Stimulated activated CD8-positive, alpha-beta memory T cell treated with anti-CD3 and anti-CD28 coated beads, Interleukin-7, amount 100 ng/mL, for 48 hours (primary cell): ENCODE results near the gene ABHD2.

Experiments
- DNase-seq, 2 donors: peaks; one replicate each; pipeline ENCODE4 v3.0.0-alpha.2; 2020; ENCODE audit warnings: low read depth in 1 of 2; ENCODE audit errors: extremely low read depth in 1 of 2

The ABHD2 gene

GRCh38 chr15:89096664-89097063, 8.4 kb downstream of the ABHD2 start:
- no peak for DNase-seq

- no peak for DNase-seq
Observed at GRCh38 chr15:89097313-89097712, 9.1 kb downstream of the ABHD2 start.

- no peak for DNase-seq
Observed at GRCh38 chr15:89098281-89098680, 10.0 kb downstream of the ABHD2 start.

GRCh38 chr15:89099968-89100367, 11.7 kb downstream of the ABHD2 start:
- no peak for DNase-seq

- no peak for DNase-seq
Observed at GRCh38 chr15:89101302-89102193, 13.3 kb downstream of the ABHD2 start.

DNA sequence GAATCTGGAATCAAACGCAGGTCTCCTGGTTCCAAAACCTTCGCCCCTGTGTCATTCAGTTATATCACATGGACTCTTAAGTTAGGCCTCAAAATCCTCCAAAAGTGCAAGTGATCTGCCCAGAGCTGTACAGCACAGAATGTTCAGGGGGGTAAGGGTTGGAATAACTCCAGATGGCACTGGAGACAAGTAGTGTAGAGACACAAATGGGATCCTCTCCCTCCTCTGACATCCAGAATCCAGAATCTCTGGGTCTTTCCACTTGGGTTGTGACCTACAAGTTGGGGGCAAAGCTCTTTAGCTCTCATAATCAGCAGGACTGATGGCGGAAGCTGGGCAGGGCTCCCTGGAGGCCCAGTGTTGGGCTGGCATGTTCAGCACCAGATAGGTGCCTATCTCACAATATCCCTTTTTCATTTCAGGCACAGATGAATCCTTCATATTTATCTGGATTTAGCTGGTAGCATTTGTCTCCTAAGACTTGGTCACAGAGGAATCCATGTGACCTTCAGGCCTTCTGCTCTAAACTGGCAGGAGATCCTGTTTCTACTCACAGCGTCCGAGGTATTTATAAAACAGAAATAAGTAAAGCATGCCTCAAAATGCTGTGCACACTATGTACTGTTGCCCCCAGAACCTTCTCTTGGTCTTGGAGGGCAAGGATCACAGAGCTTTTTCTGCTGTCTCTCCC, 15.4 kb downstream of the ABHD2 start:
- no peak for DNase-seq

- DNase-seq = no peak
Observed at GRCh38 chr15:89104172-89104564, 15.9 kb downstream of the ABHD2 start.

DNA sequence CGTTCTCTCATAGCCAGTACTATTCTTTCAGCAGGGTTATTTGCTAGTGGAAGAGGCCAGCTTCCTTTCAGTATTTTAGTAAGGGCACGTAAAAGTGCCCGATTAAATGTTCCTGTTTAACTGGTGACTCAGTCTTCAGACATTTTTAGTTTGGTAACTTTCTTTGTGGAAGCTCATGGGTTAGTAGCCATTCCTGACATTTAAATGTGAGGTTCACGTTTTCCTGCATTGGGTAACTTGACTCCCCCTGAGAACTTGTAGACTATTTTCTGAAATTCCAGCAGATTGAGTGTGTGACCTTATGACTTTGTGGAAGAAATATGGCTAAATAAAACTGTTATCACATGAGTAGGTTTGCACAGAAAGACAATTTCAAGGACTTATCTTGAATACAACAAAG, 16.9 kb downstream of the ABHD2 start:
- no peak for DNase-seq

GRCh38 chr15:89106200-89106599, 17.9 kb downstream of the ABHD2 start:
- DNase-seq = no peak

DNA sequence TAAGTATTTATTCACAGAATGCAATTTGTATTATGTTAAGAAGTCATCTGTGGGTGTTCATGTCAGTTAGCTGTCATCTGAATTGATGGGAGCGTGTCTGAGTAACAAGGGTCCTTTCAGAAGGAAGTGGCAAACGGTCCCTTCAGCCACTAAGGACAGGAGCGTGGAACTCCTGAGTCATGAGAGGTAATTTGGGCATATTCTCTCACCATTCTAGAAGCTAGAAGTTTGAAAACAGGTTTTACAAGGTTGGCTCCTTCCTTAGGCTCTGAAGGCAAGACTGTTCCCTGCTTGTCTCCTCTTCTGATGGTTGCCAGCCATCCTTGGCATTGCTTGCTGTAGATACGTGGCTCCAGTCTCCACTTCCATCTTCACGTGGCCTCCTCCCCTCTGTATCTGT, 19.7 kb downstream of the ABHD2 start:
- no peak for DNase-seq

- no peak for DNase-seq
Observed at GRCh38 chr15:89108835-89109234, 20.6 kb downstream of the ABHD2 start.

DNA sequence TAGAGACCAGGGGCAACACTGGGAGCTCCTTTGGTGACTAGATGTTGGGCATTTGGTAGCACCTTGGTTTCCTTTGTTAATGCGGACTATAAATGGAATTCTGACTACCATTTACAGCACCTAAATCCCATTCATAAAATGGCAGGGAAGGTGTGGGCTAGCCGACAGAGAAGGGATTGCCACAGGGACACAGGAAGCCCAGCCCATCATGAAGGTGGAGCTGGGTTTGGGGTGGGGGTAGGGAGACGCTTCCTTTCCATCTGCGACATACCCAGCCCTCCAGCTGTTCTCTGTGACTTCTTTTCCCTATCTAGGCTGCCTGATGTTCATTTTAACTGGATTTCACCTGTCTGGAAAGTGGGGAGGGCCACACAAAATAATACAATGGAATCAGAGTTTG, 21.0 kb downstream of the ABHD2 start:
- DNase-seq = no peak

- DNase-seq = no peak
Observed at GRCh38 chr15:89110060-89110459, 21.8 kb downstream of the ABHD2 start.

DNA sequence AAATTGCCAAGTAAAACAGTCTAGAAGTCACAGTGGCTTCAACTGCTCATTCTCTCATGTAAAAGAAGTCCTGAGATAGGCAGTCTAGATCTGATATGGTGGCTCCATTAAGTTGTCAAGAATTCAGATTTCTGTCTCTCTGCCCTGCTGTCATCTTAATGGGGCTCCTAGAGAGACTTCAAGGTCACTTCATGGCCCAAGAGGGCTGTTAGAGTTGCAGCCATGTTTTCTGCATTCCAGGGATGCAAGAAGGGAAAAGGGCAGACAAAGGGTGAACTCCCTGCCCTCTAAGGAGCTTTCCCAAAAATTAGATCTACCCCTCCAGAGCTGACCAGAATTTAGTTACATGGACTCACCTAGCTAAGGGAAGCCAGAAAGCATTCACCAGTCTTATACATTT, 23.1 kb downstream of the ABHD2 start:
- DNase-seq = no peak

DNA sequence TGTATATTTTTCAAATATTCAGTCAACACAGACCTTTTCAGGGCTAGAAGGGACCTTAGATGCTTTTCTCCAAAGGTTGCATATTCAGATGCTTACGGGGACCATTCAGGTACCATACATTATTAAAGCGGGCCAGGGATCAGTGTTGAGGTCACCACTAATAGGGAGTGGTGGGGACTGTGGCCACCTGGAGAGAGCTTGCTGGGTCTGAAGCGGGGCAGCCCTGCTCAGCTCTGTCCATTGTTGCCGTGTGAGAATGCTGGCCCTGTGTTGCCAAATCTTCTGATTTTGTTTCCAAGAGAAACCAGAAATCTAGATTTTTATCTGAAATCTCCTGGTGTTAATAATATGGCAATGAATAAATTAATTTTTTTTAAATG, 23.7 kb downstream of the ABHD2 start:
- no peak for DNase-seq

GRCh38 chr15:89112341-89112971, 24.2 kb downstream of the ABHD2 start:
- no peak for DNase-seq

GRCh38 chr15:89113296-89114024, 25.2 kb downstream of the ABHD2 start:
- no peak for DNase-seq

- DNase-seq = no peak
Observed at GRCh38 chr15:89114990-89115389, 26.7 kb downstream of the ABHD2 start.

DNA sequence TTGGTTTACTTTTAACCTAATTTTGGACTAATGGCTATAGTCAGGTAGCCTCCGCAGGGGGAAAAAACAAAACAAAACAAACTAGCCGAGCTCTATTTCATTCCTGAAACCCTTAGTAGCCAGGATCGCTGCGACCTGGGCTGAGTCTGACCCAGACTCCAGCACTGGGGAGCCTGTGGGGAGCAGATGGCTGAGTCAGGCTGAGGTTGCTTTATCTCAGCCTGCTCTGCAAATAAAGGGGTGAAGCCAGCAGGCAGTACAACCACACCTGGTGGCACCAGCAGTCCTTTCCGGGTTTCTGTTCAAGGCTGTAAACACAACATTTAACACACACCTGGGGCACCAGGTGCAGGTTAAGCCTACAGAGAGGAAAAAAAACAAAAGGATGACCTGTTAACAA, 27.3 kb downstream of the ABHD2 start:
- DNase-seq = no peak

GRCh38 chr15:89116404-89116803, 28.1 kb downstream of the ABHD2 start:
- no peak for DNase-seq

GRCh38 chr15:89117790-89118189, 29.5 kb downstream of the ABHD2 start:
- DNase-seq = no peak
